Gastrocnemius medialis (tissue), 4 donors: ENCODE data around the gene C4BPB. TPM values are rescaled to one million over a fixed set of nuclear protein-coding genes. Genes with fewer than 3 reads are reported as not detected.
A peak's percentile ranks its signal among the peaks of the same experiment; 100 is the strongest.

ENCODE experiments used
- ATAC-seq, 2 donors: fragments of 150-250 bp; one replicate each; pipeline ENCODE4 v1.9.1; 2016
- DNase-seq, 2 donors: peaks; one replicate each; pipeline ENCODE4 v3.0.0-alpha.2; 2019
- H3K27ac ChIP-seq, 4 donors: fragments of 200-600 bp; sonication (generic); 1 replicate in 1 of 4; 2 replicates in 3 of 4; pipeline ENCODE4 v1.5.1; 2016 to 2018; ENCODE audit warnings: mild to moderate bottlenecking in 2 of 4, moderate library complexity in 1 of 4
- H3K27me3 ChIP-seq, 3 donors: fragments of 200-600 bp; sonication (generic) in 2 of 3; 1 replicate in 1 of 3; 2 replicates in 2 of 3; pipeline versions ENCODE4 v1.5.1 to v1.6.0; 2016 to 2019; ENCODE audit warnings: mild to moderate bottlenecking in 1 of 3, moderate library complexity in 1 of 3
- H3K36me3 ChIP-seq, 2 donors: fragments of 200-600 bp; sonication (generic) in 1 of 2; one replicate each; pipeline ENCODE4 v1.5.1; 2017 to 2018
- H3K4me1 ChIP-seq, 2 donors: fragments of 200-600 bp; sonication (generic) in 1 of 2; one replicate each; pipeline ENCODE4 v1.5.1; 2016 to 2017; ENCODE audit warnings: mild to moderate bottlenecking in 2 of 2
- H3K4me3 ChIP-seq, 4 donors: fragments of 200-600 bp; sonication (generic) in 3 of 4; 1 replicate in 1 of 4; 2 replicates in 3 of 4; pipeline ENCODE4 v1.5.1; 2016 to 2019; ENCODE audit warnings: mild to moderate bottlenecking in 2 of 4
- H3K9me3 ChIP-seq, 3 donors: fragments of 200-600 bp; sonication (generic) in 2 of 3; 1 replicate in 1 of 3; 2 replicates in 2 of 3; pipeline ENCODE4 v1.5.1; 2016 to 2019
- CTCF ChIP-seq, 5 experiments: fragments of 450-650 bp in 3 of 5; fragments of 200-600 bp in 2 of 5; sonication (generic) in 2 of 5; IDR thresholded peaks in 4 of 5; conservative IDR thresholded peaks in 1 of 5; 1 replicate in 4 of 5; 2 replicates in 1 of 5; pipeline ENCODE4 v1.5.1; 2016 to 2019; ENCODE audit warnings: antibody characterized with exemption in 5 of 5, mild to moderate bottlenecking in 3 of 5, moderate library complexity in 3 of 5
- POLR2A ChIP-seq, 2 donors: fragments of 450-650 bp; IDR thresholded peaks; one replicate each; pipeline ENCODE4 v1.6.1; 2017; ENCODE audit warnings: antibody characterized with exemption in 2 of 2, mild to moderate bottlenecking in 2 of 2, moderate library complexity in 2 of 2
- in situ Hi-C, 4 donors: fragments of 200-750 bp; cut with MboI; loops; one replicate each; pipeline versions ENCODE4 v1.15.0 to v1.8.0; 2017; ENCODE audit warnings: low sequenced_read_pairs in 4 of 4
- intact Hi-C: fragments of 100-400 bp; cut with DNase I; formaldehyde crosslinking; loops from one replicate; pipeline ENCODE4 v1.15.1; 2023; ENCODE audit warnings: low total_unique reads
- total RNA-seq, 4 donors: library from RNA; depleted of rRNA; stranded (reverse); fragments of >200 nt; gene quantifications; one replicate each; pipeline versions ENCODE4 v1.1.0 to v1.2.3, GENCODE V29; 2016

Gene C4BPB
- total RNA-seq, 4 donors from 2014 or later: 0.46 to 0.62 TPM; not detected in 2

- Histone ChIP-seq H3K4me3 (no peak overlapping the region), H3K9me3 (no peaks in the 10 kb centered on the region), H3K36me3 (peaks cover 0 to 25% of the 10 kb centered on the region in 2 donors), H3K27ac (peak overlapping the region; percentile 4 to 72 (median 36)), H3K27me3 (no peaks in the 10 kb centered on the region), H3K4me1 (peaks cover 16 to 20% of the 10 kb centered on the region in 2 donors)
- TF ChIP-seq POLR2A (IDR thresholded peaks at IDR 0.05): no peak
- TF ChIP-seq CTCF (IDR thresholded peaks at IDR 0.05 in 4 of 5, conservative IDR thresholded peaks at IDR 0.05 in 1 of 5): no peak
- intact Hi-C loops (no loop called here), in situ Hi-C loops (loop anchor here in 2 of 4 donors (5.0 to 10.0 kb wide), 2 partner anchors 34 to 328 kb away; no protein-coding TSS in a partner anchor)
- ATAC-seq (no peak), DNase-seq (no peak)
Observed at GRCh38 chr1:207076181-207076955, 12.3 kb upstream of the C4BPB start.

DNA sequence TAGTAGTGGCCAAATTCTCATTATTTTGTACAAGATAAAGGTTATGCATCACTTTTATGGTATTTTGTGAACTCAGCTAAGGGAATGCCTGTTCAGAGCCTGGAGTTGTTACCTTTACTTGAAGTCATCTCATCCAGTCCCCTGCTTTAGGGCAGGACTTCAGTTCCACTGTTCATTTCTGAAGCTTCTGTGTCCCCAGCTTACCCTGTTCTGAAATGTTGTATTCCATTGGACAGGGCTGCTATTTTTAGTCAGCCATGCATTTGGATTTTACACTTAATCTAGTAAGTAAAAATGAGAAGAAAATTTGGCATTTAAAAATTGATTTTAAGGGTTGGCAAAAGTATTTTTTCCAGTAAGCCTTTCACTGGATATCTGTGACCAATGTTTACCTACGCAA lies 11.6 kb upstream of the C4BPB start:
- peak overlapping the region; percentile 4 to 72 (median 36) for H3K27ac ChIP-seq
- no peak for DNase-seq
- H3K9me3 ChIP-seq: no peaks in the 10 kb centered on the region
- peaks cover 0 to 18% of the 10 kb centered on the region in 2 donors for H3K36me3 ChIP-seq
- H3K4me1 ChIP-seq: peaks cover 16 to 20% of the 10 kb centered on the region in 2 donors
- no peak overlapping the region for H3K4me3 ChIP-seq
- H3K27me3 ChIP-seq: no peaks in the 10 kb centered on the region
- ATAC-seq: no peak
- in situ Hi-C loops: loop anchor here in 2 of 4 donors (5.0 to 10.0 kb wide), 2 partner anchors 35 to 328 kb away; no protein-coding TSS in a partner anchor
- no peak for TF ChIP-seq CTCF (IDR thresholded peaks at IDR 0.05 in 4 of 5, conservative IDR thresholded peaks at IDR 0.05 in 1 of 5)
- TF ChIP-seq POLR2A (IDR thresholded peaks at IDR 0.05): no peak
- intact Hi-C loops: loop anchor here (1.0 kb wide), 1 partner anchor 27 kb away; no protein-coding TSS in a partner anchor

DNA sequence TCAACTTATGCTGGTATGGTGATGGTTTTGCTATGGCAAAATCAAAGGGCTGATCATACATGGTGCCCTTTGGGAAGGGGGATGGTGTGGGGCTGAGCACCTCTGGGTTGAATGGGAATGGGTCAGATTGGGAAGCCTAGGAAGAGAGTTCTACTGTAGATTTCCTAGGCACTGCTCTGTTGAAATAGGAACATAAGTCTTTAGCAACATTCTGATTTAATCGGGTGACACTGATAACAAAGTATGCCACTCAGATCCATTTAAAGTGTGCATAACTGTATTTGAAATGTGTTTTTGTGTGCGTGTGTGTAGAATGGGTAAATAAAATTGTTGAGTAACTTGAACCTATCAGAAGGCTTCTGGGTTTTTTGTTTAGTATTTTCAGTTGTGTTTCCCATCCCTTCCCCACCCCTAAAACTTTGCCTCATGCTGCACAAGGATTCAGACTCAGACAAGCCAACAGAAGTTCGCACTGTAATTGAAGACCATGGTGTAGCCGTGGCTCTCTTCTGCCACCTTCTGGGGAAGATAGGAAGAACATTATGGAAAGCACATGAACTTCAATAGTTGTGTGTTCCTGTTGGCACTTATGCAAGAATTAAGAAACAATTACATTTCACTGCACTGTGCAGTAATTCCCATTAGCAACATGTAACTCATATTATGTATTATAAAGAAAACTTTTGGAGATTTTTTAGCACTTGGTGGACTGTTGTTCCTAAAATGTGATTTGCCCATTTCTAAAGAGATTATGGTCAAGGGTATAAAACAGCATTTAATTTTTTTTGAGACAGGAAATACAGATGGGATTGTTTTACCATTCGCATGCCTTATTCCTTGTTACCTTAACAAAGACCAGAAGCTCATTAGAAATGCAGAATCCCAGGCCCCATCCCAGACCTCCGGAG lies 10.9 kb upstream of the C4BPB start:
- in situ Hi-C loops (loop anchor here in 2 of 4 donors (5.0 to 10.0 kb wide), 2 partner anchors 35 to 327 kb away; no protein-coding TSS in a partner anchor), intact Hi-C loops (loop anchor here (1.0 kb wide), 1 partner anchor 27 kb away; no protein-coding TSS in a partner anchor)
- peaks cover 0 to 11% of the 10 kb centered on the region in 2 donors for H3K36me3 ChIP-seq
- TF ChIP-seq POLR2A (IDR thresholded peaks at IDR 0.05) (no peak), CTCF (IDR thresholded peaks at IDR 0.05 in 4 of 5, conservative IDR thresholded peaks at IDR 0.05 in 1 of 5) (peak; percentile 78 to 94 (median 85))
- H3K27me3 ChIP-seq: no peaks in the 10 kb centered on the region
- DNase-seq (peak; percentile 46 to 62), ATAC-seq (peak; percentile 88 to 91)
- no peak overlapping the region for H3K4me3 ChIP-seq
- peak overlapping the region; percentile 4 to 72 (median 36) for H3K27ac ChIP-seq
- H3K9me3 ChIP-seq: no peaks in the 10 kb centered on the region
- H3K4me1 ChIP-seq: peaks cover 16 to 20% of the 10 kb centered on the region in 2 donors

- in situ Hi-C loops: loop anchor here in 2 of 4 donors (5.0 to 10.0 kb wide), 2 partner anchors 36 to 326 kb away; no protein-coding TSS in a partner anchor
Observed at GRCh38 chr1:207078578-207079132, 10.0 kb upstream of the C4BPB start.

More at GRCh38 chr1:207078578-207079132, 10.0 kb upstream of the C4BPB start:
- TF ChIP-seq POLR2A (IDR thresholded peaks at IDR 0.05) (no peak), CTCF (IDR thresholded peaks at IDR 0.05 in 4 of 5, conservative IDR thresholded peaks at IDR 0.05 in 1 of 5) (no peak)
- intact Hi-C loops: no loop called here
- DNase-seq: no peak
- Histone ChIP-seq H3K4me1 (peaks cover 16 to 20% of the 10 kb centered on the region in 2 donors), H3K36me3 (peaks cover 0 to 2% of the 10 kb centered on the region in 2 donors), H3K27me3 (no peaks in the 10 kb centered on the region), H3K9me3 (no peaks in the 10 kb centered on the region), H3K4me3 (no peak overlapping the region), H3K27ac (no peak overlapping the region)
- no peak for ATAC-seq
